ENCODE measurements around the gene AGPAT3.

The AGPAT3 gene

GRCh38 chr21:43935711-43936110, 70.7 kb downstream of the AGPAT3 start:
- Histone ChIP-seq H2BK12ac (ENCODE audit: low read length) (no peak overlapping the region), H2AK5ac (ENCODE audit: low read depth, low read length) (peak overlapping the region; percentile 57), H3K9ac (ENCODE audit: low read depth, low read length, poor library complexity) (peak overlapping the region; percentile 34), H2BK15ac (ENCODE audit: low read length) (no peak overlapping the region), H3K23ac (ENCODE audit: low read depth, low read length, poor library complexity) (no peak overlapping the region), H3K9me3 (replicated peaks in 1 of 2; ENCODE audit: control insufficient read depth in 2 of 2, insufficient read depth in 1 of 2, low read depth in 1 of 2, low read length in 2 of 2) (peaks cover 0 to 1% of the 10 kb centered on the region in 2 donors), H3K4me2 (ENCODE audit: insufficient read depth, low read length, poor library complexity, severe bottlenecking) (no peak overlapping the region), H4K91ac (ENCODE audit: low read depth, low read length, poor library complexity) (peak overlapping the region; percentile 75), H3K4me3 (ENCODE audit: low read length in 2 of 2) (no peak overlapping the region), H2AFZ (ENCODE audit: low read length) (no peak overlapping the region), H4K8ac (ENCODE audit: low read depth, low read length) (no peak overlapping the region), H3K18ac (ENCODE audit: low read length) (peak overlapping the region; percentile 58), H3K27me3 (ENCODE audit: control insufficient read depth in 3 of 3, insufficient read depth in 3 of 3, low read depth in 1 of 3, low read length in 3 of 3) (no peaks in the 10 kb centered on the region), H3K4me1 (ENCODE audit: control insufficient read depth in 2 of 2, insufficient read depth in 1 of 2, low read depth in 1 of 2, low read length in 2 of 2) (peaks cover 3 to 4% of the 10 kb centered on the region in 2 donors), H3K4ac (ENCODE audit: low read length) (no peak overlapping the region), H3K36me3 (replicated peaks in 1 of 2; ENCODE audit: control insufficient read depth in 2 of 2, insufficient read depth in 2 of 2, low read length in 2 of 2) (peaks cover 0 to 3% of the 10 kb centered on the region in 2 donors), H3K79me1 (ENCODE audit: low read depth, low read length) (no peaks in the 10 kb centered on the region), H2BK5ac (ENCODE audit: low read length) (no peak overlapping the region), H2BK120ac (ENCODE audit: low read depth, low read length) (no peak overlapping the region), H3K14ac (ENCODE audit: low read length) (no peak overlapping the region), H3K27ac (replicated peaks; ENCODE audit: low read length) (no peak overlapping the region)
- WGBS, 2 donors (ENCODE audit: extremely low coverage in 2 of 2, insufficient read length in 2 of 2, insufficient replicate concordance in 1 of 2), result no CpG with 5 or more reads among the region's 15 CpGs
- DNase-seq (ENCODE audit: low spot score), result no peak

GRCh38 chr21:43936247-43936967, 71.4 kb downstream of the AGPAT3 start:
- Histone ChIP-seq H3K36me3 (replicated peaks in 1 of 2; ENCODE audit: control insufficient read depth in 2 of 2, insufficient read depth in 2 of 2, low read length in 2 of 2) (peaks cover 0 to 3% of the 10 kb centered on the region in 2 donors), H3K18ac (ENCODE audit: low read length) (peak overlapping the region; percentile 53), H2BK5ac (ENCODE audit: low read length) (no peak overlapping the region), H2AFZ (ENCODE audit: low read length) (no peak overlapping the region), H3K9me3 (replicated peaks in 1 of 2; ENCODE audit: control insufficient read depth in 2 of 2, insufficient read depth in 1 of 2, low read depth in 1 of 2, low read length in 2 of 2) (peaks cover 0 to 1% of the 10 kb centered on the region in 2 donors), H2BK120ac (ENCODE audit: low read depth, low read length) (no peak overlapping the region), H3K27ac (replicated peaks; ENCODE audit: low read length) (no peak overlapping the region), H3K9ac (ENCODE audit: low read depth, low read length, poor library complexity) (no peak overlapping the region), H3K79me1 (ENCODE audit: low read depth, low read length) (no peaks in the 10 kb centered on the region), H3K4me3 (ENCODE audit: low read length in 2 of 2) (no peak overlapping the region), H3K4ac (ENCODE audit: low read length) (no peak overlapping the region), H4K8ac (ENCODE audit: low read depth, low read length) (no peak overlapping the region), H3K14ac (ENCODE audit: low read length) (no peak overlapping the region), H3K4me2 (ENCODE audit: insufficient read depth, low read length, poor library complexity, severe bottlenecking) (no peak overlapping the region), H3K4me1 (ENCODE audit: control insufficient read depth in 2 of 2, insufficient read depth in 1 of 2, low read depth in 1 of 2, low read length in 2 of 2) (peaks cover 3 to 4% of the 10 kb centered on the region in 2 donors), H4K91ac (ENCODE audit: low read depth, low read length, poor library complexity) (no peak overlapping the region), H2BK12ac (ENCODE audit: low read length) (no peak overlapping the region), H2AK5ac (ENCODE audit: low read depth, low read length) (peak overlapping the region; percentile 57), H3K27me3 (ENCODE audit: control insufficient read depth in 3 of 3, insufficient read depth in 3 of 3, low read depth in 1 of 3, low read length in 3 of 3) (no peaks in the 10 kb centered on the region), H2BK15ac (ENCODE audit: low read length) (no peak overlapping the region), H3K23ac (ENCODE audit: low read depth, low read length, poor library complexity) (peak overlapping the region; percentile 58)
- no peak for DNase-seq (ENCODE audit: low spot score)
- whole genome bisulfite sequencing, 2 donors (ENCODE audit: extremely low coverage in 2 of 2, insufficient read length in 2 of 2, insufficient replicate concordance in 1 of 2), result no CpG with 5 or more reads among the region's 25 CpGs

GRCh38 chr21:43937051-43937832, 72.2 kb downstream of the AGPAT3 start:
- Histone ChIP-seq H3K4me2 (ENCODE audit: insufficient read depth, low read length, poor library complexity, severe bottlenecking) (no peak overlapping the region), H3K4me1 (ENCODE audit: control insufficient read depth in 2 of 2, insufficient read depth in 1 of 2, low read depth in 1 of 2, low read length in 2 of 2) (peaks cover 3 to 4% of the 10 kb centered on the region in 2 donors), H3K4me3 (ENCODE audit: low read length in 2 of 2) (no peak overlapping the region), H2BK120ac (ENCODE audit: low read depth, low read length) (no peak overlapping the region), H3K9ac (ENCODE audit: low read depth, low read length, poor library complexity) (no peak overlapping the region), H3K9me3 (replicated peaks in 1 of 2; ENCODE audit: control insufficient read depth in 2 of 2, insufficient read depth in 1 of 2, low read depth in 1 of 2, low read length in 2 of 2) (peaks cover 0 to 1% of the 10 kb centered on the region in 2 donors), H3K14ac (ENCODE audit: low read length) (no peak overlapping the region), H3K36me3 (replicated peaks in 1 of 2; ENCODE audit: control insufficient read depth in 2 of 2, insufficient read depth in 2 of 2, low read length in 2 of 2) (peaks cover 0 to 3% of the 10 kb centered on the region in 2 donors), H3K27ac (replicated peaks; ENCODE audit: low read length) (no peak overlapping the region), H4K91ac (ENCODE audit: low read depth, low read length, poor library complexity) (no peak overlapping the region), H2BK15ac (ENCODE audit: low read length) (no peak overlapping the region), H2BK5ac (ENCODE audit: low read length) (no peak overlapping the region), H3K4ac (ENCODE audit: low read length) (no peak overlapping the region), H2AFZ (ENCODE audit: low read length) (no peak overlapping the region), H3K27me3 (ENCODE audit: control insufficient read depth in 3 of 3, insufficient read depth in 3 of 3, low read depth in 1 of 3, low read length in 3 of 3) (no peaks in the 10 kb centered on the region), H3K79me1 (ENCODE audit: low read depth, low read length) (peaks cover 3% of the 10 kb centered on the region), H2BK12ac (ENCODE audit: low read length) (no peak overlapping the region), H3K18ac (ENCODE audit: low read length) (no peak overlapping the region), H4K8ac (ENCODE audit: low read depth, low read length) (no peak overlapping the region), H2AK5ac (ENCODE audit: low read depth, low read length) (no peak overlapping the region), H3K23ac (ENCODE audit: low read depth, low read length, poor library complexity) (no peak overlapping the region)
- DNase-seq (ENCODE audit: low spot score), result no peak
- WGBS, 2 donors (ENCODE audit: extremely low coverage in 2 of 2, insufficient read length in 2 of 2, insufficient replicate concordance in 1 of 2), result no CpG with 5 or more reads among the region's 12 CpGs

- H3K14ac ChIP-seq (ENCODE audit: low read length), result no peak overlapping the region
- DNase-seq (ENCODE audit: low spot score), result no peak
- no peak overlapping the region for H2BK120ac ChIP-seq (ENCODE audit: low read depth, low read length)
- H2BK5ac ChIP-seq (ENCODE audit: low read length), result no peak overlapping the region
- no peak overlapping the region for H4K8ac ChIP-seq (ENCODE audit: low read depth, low read length)
- H2BK15ac ChIP-seq (ENCODE audit: low read length), result no peak overlapping the region
- H3K36me3 ChIP-seq (replicated peaks in 1 of 2; ENCODE audit: control insufficient read depth in 2 of 2, insufficient read depth in 2 of 2, low read length in 2 of 2), result peaks cover 0 to 3% of the 10 kb centered on the region in 2 donors
- H3K27me3 ChIP-seq (ENCODE audit: control insufficient read depth in 3 of 3, insufficient read depth in 3 of 3, low read depth in 1 of 3, low read length in 3 of 3), result no peaks in the 10 kb centered on the region
- H3K4me2 ChIP-seq (ENCODE audit: insufficient read depth, low read length, poor library complexity, severe bottlenecking), result no peak overlapping the region
- peaks cover 0 to 1% of the 10 kb centered on the region in 2 donors for H3K9me3 ChIP-seq (replicated peaks in 1 of 2; ENCODE audit: control insufficient read depth in 2 of 2, insufficient read depth in 1 of 2, low read depth in 1 of 2, low read length in 2 of 2)
- no peak overlapping the region for H3K18ac ChIP-seq (ENCODE audit: low read length)
- WGBS, 2 donors (ENCODE audit: extremely low coverage in 2 of 2, insufficient read length in 2 of 2, insufficient replicate concordance in 1 of 2), result no CpG with 5 or more reads among the region's 6 CpGs
- no peak overlapping the region for H2AFZ ChIP-seq (ENCODE audit: low read length)
- peaks cover 3% of the 10 kb centered on the region for H3K79me1 ChIP-seq (ENCODE audit: low read depth, low read length)
- H3K27ac ChIP-seq (replicated peaks; ENCODE audit: low read length), result no peak overlapping the region
- peaks cover 3 to 4% of the 10 kb centered on the region in 2 donors for H3K4me1 ChIP-seq (ENCODE audit: control insufficient read depth in 2 of 2, insufficient read depth in 1 of 2, low read depth in 1 of 2, low read length in 2 of 2)
- H3K9ac ChIP-seq (ENCODE audit: low read depth, low read length, poor library complexity), result no peak overlapping the region
- no peak overlapping the region for H2BK12ac ChIP-seq (ENCODE audit: low read length)
- H3K4ac ChIP-seq (ENCODE audit: low read length), result no peak overlapping the region
- H3K23ac ChIP-seq (ENCODE audit: low read depth, low read length, poor library complexity), result no peak overlapping the region
- H4K91ac ChIP-seq (ENCODE audit: low read depth, low read length, poor library complexity), result no peak overlapping the region
- H2AK5ac ChIP-seq (ENCODE audit: low read depth, low read length), result no peak overlapping the region
- no peak overlapping the region for H3K4me3 ChIP-seq (ENCODE audit: low read length in 2 of 2)
Measured at GRCh38 chr21:43937891-43938309, 72.9 kb downstream of the AGPAT3 start.

All from neuronal stem cell (in vitro differentiated cells).